ENCODE data around the gene ACSL6.

The ACSL6 gene

GRCh38 chr5:131991593-131992324, 19.7 kb downstream of the ACSL6 start:
- DNase-seq (ENCODE audit: low read depth, low spot score): no peak
- no peak overlapping the region for H3K4me3 ChIP-seq (ENCODE audit: low read length)

DNA sequence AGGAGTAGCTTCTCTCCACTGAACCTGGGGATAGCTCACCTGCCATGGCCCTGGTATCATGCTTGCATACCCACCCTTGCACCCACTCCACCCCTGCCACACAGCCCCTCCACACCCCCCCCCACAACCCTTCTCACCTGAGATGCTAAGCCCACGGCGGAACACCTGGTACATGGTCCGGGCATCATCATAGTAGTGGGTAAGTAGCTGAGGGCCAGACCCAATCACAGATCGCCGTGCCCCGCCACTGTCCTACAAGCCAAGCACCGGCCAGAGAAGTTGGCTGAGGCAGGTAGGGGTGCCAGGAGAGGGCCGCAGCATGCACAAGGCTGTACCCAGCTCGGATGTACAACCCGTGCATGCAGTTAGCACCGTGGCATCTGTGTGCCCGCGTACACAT, 20.7 kb downstream of the ACSL6 start:
- H3K4me3 ChIP-seq (ENCODE audit: low read length): no peak overlapping the region
- DNase-seq (ENCODE audit: low read depth, low spot score): no peak

GRCh38 chr5:131988601-131989000, 22.9 kb downstream of the ACSL6 start:
- no peak for DNase-seq (ENCODE audit: low read depth, low spot score)
- H3K4me3 ChIP-seq (ENCODE audit: low read length): no peak overlapping the region

DNA sequence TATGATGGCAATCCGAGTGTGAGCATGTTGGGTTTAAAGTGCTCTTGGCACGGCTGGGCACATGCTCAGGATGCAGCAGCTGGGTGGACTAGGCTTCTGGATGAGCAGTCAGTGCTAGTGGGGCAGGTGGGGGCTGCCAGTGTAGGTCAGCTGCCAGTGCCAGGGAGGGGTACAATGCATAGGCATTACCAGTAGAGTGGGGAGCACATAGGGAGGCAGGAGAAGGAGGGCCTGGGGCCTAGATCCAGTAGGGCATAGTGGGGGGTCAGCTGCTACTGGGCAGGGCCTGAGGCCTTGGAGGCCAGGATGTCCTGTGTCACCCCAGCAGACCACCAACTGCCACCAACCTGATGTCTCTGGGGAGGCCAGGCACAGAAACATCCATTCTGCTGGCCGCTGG, 24.2 kb downstream of the ACSL6 start:
- H3K4me3 ChIP-seq (ENCODE audit: low read length): no peak overlapping the region
- DNase-seq (ENCODE audit: low read depth, low spot score): no peak

DNA sequence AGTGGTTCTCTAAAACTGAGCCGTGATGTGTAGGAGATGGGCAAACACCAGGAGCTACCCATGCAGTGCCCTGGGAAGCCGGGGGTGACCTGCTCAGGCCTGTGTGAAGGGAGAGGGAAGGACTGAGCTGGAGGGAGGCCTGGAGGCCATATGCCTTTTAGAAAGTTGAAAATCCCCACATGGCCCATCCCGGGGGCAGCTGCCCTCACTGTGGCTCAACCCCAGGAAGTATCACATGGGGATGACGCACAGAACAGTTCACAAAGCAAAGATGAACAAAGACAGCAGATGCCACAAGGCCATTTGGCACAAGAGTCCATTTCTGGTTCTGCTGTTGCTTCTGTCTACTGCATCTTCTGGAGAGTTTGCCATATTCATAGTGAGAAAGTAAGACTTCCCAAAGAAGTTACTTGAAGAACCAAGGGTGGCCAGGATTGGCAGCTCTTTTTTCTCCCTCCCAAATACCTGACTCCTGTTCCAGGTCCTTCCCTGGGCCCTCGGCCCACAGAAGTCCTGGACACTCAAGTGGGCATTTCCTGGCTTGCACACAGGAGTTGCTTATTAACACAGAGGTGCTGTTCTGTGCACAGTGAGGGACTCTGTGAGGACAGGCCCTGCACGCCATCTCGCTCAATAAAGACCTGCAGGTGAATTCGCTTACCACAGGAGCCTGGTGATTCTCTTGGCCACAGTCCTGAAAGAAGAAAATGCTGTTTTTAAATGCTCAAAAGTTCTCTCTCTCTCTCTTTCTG, 25.1 kb downstream of the ACSL6 start:
- no peak for DNase-seq (ENCODE audit: low read depth, low spot score)
- H3K4me3 ChIP-seq (ENCODE audit: low read length): no peak overlapping the region

GRCh38 chr5:131984956-131985665, 26.3 kb downstream of the ACSL6 start:
- DNase-seq (ENCODE audit: low read depth, low spot score): no peak
- no peak overlapping the region for H3K4me3 ChIP-seq (ENCODE audit: low read length)

DNA sequence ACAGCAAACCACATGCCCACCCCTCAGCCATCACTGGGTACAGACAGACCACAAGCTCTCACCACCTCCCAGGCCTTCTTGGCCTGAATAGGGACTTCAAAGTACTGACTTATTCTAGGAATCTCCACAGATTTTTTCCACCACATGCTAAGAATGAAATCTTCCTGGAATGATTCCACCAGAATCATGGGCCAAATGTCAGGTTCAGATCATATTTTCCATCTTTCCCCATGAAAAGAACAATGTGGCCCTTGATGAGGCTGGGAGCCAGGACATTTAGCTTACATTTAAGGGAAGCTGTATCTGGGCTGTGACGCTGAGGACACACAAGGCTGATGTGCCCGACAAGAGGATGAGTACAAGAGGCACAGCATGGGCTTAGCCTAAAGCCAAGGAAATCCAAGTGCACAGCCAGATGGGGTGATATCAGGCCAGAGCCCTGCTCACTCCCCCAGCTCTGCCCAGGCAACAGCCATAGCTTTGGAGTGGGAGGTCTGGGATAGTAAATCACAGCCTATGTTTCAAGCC, 28.1 kb downstream of the ACSL6 start:
- no peak overlapping the region for H3K4me3 ChIP-seq (ENCODE audit: low read length)
- no peak for DNase-seq (ENCODE audit: low read depth, low spot score)

GRCh38 chr5:131981516-131981915, 29.9 kb downstream of the ACSL6 start:
- H3K4me3 ChIP-seq (ENCODE audit: low read length): no peak overlapping the region
- DNase-seq (ENCODE audit: low read depth, low spot score): no peak

GRCh38 chr5:131980696-131981095, 30.8 kb downstream of the ACSL6 start:
- no peak overlapping the region for H3K4me3 ChIP-seq (ENCODE audit: low read length)
- DNase-seq (ENCODE audit: low read depth, low spot score): no peak

- no peak overlapping the region for H3K4me3 ChIP-seq (ENCODE audit: low read length)
- DNase-seq (ENCODE audit: low read depth, low spot score): no peak
Observed at GRCh38 chr5:131979816-131980215, 31.6 kb downstream of the ACSL6 start.

DNA sequence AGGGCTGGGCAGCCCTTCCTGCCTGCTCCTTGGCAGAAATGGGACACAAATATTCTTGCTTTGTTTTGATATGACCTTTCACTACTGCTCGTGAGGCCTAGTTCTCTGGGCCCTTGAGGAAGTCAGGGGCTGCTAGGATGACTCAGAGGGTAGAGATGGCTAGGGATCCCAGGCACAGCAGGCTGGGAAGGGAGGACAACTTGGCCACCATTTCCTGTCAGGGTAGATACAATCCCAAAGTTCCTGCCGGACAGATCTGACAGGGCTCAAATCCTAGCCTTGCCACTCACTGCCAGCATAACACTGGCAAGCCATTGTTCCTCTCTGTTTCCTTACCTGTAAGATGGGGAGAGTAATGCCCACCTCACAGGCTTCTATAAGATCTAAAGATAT, 34.2 kb downstream of the ACSL6 start:
- no peak for DNase-seq (ENCODE audit: low read depth, low spot score)

GRCh38 chr5:131976414-131977211, 34.8 kb downstream of the ACSL6 start:
- H3K4me3 ChIP-seq (ENCODE audit: low read length): no peak overlapping the region
- no peak for DNase-seq (ENCODE audit: low read depth, low spot score)

More for the DNA sequence above, 34.2 kb downstream of the ACSL6 start:
- no peak overlapping the region for H3K4me3 ChIP-seq (ENCODE audit: low read length)

GRCh38 chr5:131974956-131975726, 36.3 kb downstream of the ACSL6 start:
- DNase-seq (ENCODE audit: low read depth, low spot score): peak; percentile 60
- H3K4me3 ChIP-seq (ENCODE audit: low read length): peak overlapping the region; percentile 5; the same call in 1 of the 2 replicates

DNA sequence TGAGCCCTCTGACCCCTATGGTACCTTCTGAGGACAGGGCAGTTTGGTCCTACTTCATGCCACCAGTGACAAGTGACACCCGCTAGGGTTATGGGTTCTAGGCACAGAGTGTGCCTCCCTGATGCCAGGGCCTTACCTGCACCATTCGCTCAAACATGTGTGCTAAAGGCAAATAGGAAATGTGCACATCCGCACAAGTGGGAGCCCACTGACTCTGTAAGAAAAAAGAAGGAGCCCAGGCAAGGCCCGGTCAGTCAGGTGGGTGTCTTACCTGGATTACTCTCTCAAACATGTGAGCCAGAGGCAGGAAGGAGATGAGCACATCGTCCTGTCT, 36.9 kb downstream of the ACSL6 start:
- no peak overlapping the region for H3K4me3 ChIP-seq (ENCODE audit: low read length)
- no peak for DNase-seq (ENCODE audit: low read depth, low spot score)

- H3K4me3 ChIP-seq (ENCODE audit: low read length): no peak overlapping the region
- no peak for DNase-seq (ENCODE audit: low read depth, low spot score)
Observed at GRCh38 chr5:131974016-131974415, 37.4 kb downstream of the ACSL6 start.

GRCh38 chr5:131973089-131973712, 38.3 kb downstream of the ACSL6 start:
- DNase-seq (ENCODE audit: low read depth, low spot score): no peak
- no peak overlapping the region for H3K4me3 ChIP-seq (ENCODE audit: low read length)

DNA sequence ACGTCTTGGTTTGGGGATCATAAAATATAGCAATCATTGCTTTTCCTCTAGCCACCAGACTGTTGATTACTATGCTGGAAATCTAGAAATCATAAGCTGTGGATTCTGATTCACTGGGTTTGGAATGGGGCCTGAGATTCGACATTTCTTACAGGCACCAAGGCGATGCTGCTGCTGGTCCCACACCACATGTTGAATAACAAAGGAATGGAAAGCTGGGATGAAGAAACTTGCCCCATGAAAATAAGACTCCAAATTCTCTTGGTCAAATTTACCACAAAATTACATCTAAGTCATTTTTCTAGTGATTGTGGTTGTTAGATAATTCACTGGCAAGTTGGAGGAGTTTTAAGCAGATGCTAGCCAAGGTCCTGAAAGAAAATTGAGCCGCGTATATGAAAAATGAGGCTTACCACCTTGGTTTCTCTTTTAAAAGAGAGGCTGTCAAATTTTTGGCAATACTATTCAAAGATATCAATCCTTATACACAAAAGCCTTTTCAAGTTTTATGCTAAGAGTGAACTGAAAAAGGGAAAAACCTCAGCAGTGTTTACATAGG, 43.0 kb downstream of the ACSL6 start:
- H3K4me3 ChIP-seq (ENCODE audit: low read length): no peak overlapping the region
- no peak for DNase-seq (ENCODE audit: low read depth, low spot score)

- no peak for DNase-seq (ENCODE audit: low read depth, low spot score)
- H3K4me3 ChIP-seq (ENCODE audit: low read length): no peak overlapping the region
Observed at GRCh38 chr5:131966551-131966950, 44.9 kb downstream of the ACSL6 start.
